ENCODE data around the gene MT1H.

MT1H gene

DNA sequence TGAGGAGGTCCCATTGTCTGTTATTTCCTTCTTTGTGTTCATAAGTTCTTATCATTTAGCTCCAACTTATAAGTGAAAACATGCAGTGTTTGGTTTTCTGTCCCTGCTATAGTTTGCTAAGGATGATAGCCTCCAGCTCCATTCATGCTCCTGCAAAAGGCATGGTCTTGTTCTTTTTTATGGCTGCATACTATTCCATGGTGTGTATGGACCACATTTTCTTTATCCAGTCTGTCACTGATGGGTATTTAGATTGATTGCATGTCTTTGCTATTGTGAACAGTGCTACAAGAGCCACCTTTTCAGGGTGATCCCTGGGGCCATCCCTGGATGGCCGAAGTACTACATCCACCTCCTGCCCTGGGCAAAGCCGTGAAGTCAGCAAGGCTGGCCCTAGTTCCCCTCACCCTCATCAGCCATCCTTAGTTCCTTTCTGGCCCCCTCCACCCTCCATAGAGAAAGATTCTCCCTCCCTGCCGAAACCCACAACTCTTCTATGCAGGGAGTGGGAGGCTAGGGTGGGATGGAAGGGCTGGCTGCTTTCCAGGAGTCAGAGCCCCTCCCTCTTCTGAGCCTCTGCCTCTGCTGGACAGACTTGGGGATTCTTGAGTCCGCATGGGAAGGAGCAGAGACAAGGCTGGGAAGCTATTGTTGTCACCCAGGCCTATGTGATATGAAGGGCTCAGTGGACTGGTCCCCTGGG lies 21.0 kb downstream of the MT1H start:
- no peak overlapping the region for H3K4me3 ChIP-seq (ENCODE audit: control insufficient read depth, low read depth, low read length)
- TF ChIP-seq, protein P1, sequence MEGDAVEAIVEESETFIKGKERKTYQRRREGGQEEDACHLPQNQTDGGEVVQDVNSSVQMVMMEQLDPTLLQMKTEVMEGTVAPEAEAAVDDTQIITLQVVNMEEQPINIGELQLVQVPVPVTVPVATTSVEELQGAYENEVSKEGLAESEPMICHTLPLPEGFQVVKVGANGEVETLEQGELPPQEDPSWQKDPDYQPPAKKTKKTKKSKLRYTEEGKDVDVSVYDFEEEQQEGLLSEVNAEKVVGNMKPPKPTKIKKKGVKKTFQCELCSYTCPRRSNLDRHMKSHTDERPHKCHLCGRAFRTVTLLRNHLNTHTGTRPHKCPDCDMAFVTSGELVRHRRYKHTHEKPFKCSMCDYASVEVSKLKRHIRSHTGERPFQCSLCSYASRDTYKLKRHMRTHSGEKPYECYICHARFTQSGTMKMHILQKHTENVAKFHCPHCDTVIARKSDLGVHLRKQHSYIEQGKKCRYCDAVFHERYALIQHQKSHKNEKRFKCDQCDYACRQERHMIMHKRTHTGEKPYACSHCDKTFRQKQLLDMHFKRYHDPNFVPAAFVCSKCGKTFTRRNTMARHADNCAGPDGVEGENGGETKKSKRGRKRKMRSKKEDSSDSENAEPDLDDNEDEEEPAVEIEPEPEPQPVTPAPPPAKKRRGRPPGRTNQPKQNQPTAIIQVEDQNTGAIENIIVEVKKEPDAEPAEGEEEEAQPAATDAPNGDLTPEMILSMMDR (conservative IDR thresholded peaks at IDR 0.05; ENCODE audit: control insufficient read depth, insufficient read depth, low read depth, low read length): no peak
- no peak for DNase-seq (ENCODE audit: low read depth)

DNA sequence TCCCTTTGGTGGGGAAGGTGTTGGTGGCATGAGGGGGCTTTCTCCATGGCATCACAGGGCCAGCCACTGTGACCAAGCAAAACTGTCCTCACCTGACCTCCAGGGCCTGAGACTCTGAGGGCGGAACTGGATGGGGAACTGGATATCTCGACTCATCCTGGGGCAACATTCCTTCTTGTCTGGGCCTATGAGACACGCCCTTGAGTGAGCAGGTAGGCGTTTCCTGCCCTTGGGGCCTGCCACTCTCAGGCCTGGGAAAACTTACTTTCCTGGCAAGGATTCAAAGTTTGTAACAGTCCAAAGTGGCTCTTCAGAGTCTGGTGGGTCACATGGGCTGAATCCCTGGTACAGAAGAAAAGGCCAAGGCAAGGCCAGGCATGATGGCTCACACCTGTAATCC lies 22.3 kb downstream of the MT1H start:
- TF ChIP-seq, protein P1 (conservative IDR thresholded peaks at IDR 0.05; ENCODE audit: control insufficient read depth, insufficient read depth, low read depth, low read length): no peak
- no peak overlapping the region for H3K4me3 ChIP-seq (ENCODE audit: control insufficient read depth, low read depth, low read length)
- DNase-seq (ENCODE audit: low read depth): peak; percentile 30

GRCh38 chr16:56695246-56695645 lies 25.6 kb downstream of the MT1H start:
- no peak for DNase-seq (ENCODE audit: low read depth)
- TF ChIP-seq, protein P1 (conservative IDR thresholded peaks at IDR 0.05; ENCODE audit: control insufficient read depth, insufficient read depth, low read depth, low read length): no peak
- H3K4me3 ChIP-seq (ENCODE audit: control insufficient read depth, low read depth, low read length): no peak overlapping the region

- no peak for DNase-seq (ENCODE audit: low read depth)
- TF ChIP-seq, protein P1 (conservative IDR thresholded peaks at IDR 0.05; ENCODE audit: control insufficient read depth, insufficient read depth, low read depth, low read length): no peak
- no peak overlapping the region for H3K4me3 ChIP-seq (ENCODE audit: control insufficient read depth, low read depth, low read length)
These were observed 28.0 kb downstream of the MT1H start for GRCh38 chr16:56697456-56698155.

DNA sequence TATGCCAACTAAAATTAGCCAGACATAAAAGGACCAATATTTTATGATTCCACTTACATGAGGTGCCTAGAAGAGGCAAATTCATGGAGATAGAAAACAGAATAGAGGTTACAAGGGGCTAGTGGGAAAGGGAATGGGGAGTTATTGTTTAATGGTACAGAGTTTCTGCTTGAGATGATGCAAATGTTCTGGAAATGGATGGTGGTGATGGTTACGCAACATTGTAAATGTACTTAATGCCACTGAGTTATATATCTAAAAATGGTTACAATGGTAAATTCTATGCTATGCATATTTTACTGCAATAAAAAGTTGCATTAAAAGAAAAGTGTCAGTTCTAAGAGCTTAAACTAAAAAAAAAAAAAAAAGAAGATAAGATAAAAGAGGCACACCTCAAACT lies 30.6 kb downstream of the MT1H start:
- TF ChIP-seq, protein P1 (conservative IDR thresholded peaks at IDR 0.05; ENCODE audit: control insufficient read depth, insufficient read depth, low read depth, low read length): no peak
- no peak overlapping the region for H3K4me3 ChIP-seq (ENCODE audit: control insufficient read depth, low read depth, low read length)
- DNase-seq (ENCODE audit: low read depth): peak; percentile 38

GRCh38 chr16:56700631-56701030 lies 31.0 kb downstream of the MT1H start:
- no peak overlapping the region for H3K4me3 ChIP-seq (ENCODE audit: control insufficient read depth, low read depth, low read length)
- DNase-seq (ENCODE audit: low read depth): no peak
- TF ChIP-seq, protein P1 (conservative IDR thresholded peaks at IDR 0.05; ENCODE audit: control insufficient read depth, insufficient read depth, low read depth, low read length): no peak

Measured in fibroblast of mammary gland (primary cell).